Upper lobe of right lung (tissue), 1 donor: ENCODE data around the gene CEP72. TPM values are rescaled to one million over a fixed set of nuclear protein-coding genes. Genes with fewer than 3 reads are reported as not detected.

Experiments used
- ATAC-seq: fragments of 200-7000 bp; cut with Tn5 transposase; one replicate; pipeline ENCODE4 v1.9.1; 2020; ENCODE audit warnings: mild to moderate bottlenecking, moderate library complexity
- DNase-seq: peaks from one replicate; pipeline ENCODE4 v3.0.0-alpha.2; 2020
- H3K27ac ChIP-seq: fragments of 200-600 bp; one replicate; pipeline ENCODE4 v1.8.0; 2022
- H3K27me3 ChIP-seq: fragments of 200-600 bp; one replicate; pipeline ENCODE4 v1.8.0; 2022; ENCODE audit warnings: mild to moderate bottlenecking
- H3K36me3 ChIP-seq: fragments of 200-600 bp; one replicate; pipeline ENCODE4 v1.8.0; 2022
- H3K4me1 ChIP-seq: fragments of 200-600 bp; one replicate; pipeline ENCODE4 v1.8.0; 2022
- H3K4me3 ChIP-seq: fragments of 200-600 bp; one replicate; pipeline ENCODE4 v1.8.0; 2022; ENCODE audit warnings: mild to moderate bottlenecking
- H3K9me3 ChIP-seq: fragments of 200-600 bp; one replicate; pipeline ENCODE4 v1.8.0; 2022
- CTCF ChIP-seq: fragments of 200-600 bp; IDR thresholded peaks from one replicate; pipeline ENCODE4 v1.8.0; 2022; ENCODE audit warnings: antibody characterized with exemption
- intact Hi-C: fragments of 100-400 bp; cut with DNase I; formaldehyde crosslinking; loops from one replicate; pipeline ENCODE4 v1.11.0; 2022
- total RNA-seq: library from RNA; stranded (reverse); fragmentation: NEBNext Ultra II Directional; extraction: Animal tissue kit (Norgen Biotek cat#: 25700); gene quantifications from one replicate; pipeline ENCODE4 v1.2.1, GENCODE V29; 2021
- donor health status: DM: no; HTN: yes; CAD: no; lungs with severe emphysema.

CEP72 gene
- total RNA-seq, 1 donor from 2014 or later, result 13.2 TPM

DNA sequence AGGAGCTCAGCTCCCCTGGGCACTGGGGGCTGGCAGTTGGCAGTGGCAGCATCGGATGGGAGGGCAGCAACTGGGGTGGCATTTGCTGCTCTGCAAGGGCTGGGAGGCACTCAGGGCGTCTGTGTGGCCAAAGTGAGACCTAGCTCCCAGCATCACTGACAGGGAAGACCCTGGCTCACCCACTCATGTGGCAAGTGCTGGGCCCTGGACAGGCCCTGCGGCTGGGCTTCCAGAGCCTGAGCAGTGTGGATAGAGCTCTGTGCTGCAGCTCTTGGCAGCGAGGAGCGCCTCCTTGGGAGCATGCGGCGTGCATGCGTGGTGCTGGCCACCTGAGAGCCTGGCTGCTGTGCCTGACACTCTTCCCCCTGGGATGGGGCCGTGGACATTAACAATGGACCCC is 10.2 kb downstream of the CEP72 start:
- no peak for ATAC-seq
- H3K4me3 ChIP-seq, result no peak overlapping the region
- DNase-seq, result peak; percentile 40

DNA sequence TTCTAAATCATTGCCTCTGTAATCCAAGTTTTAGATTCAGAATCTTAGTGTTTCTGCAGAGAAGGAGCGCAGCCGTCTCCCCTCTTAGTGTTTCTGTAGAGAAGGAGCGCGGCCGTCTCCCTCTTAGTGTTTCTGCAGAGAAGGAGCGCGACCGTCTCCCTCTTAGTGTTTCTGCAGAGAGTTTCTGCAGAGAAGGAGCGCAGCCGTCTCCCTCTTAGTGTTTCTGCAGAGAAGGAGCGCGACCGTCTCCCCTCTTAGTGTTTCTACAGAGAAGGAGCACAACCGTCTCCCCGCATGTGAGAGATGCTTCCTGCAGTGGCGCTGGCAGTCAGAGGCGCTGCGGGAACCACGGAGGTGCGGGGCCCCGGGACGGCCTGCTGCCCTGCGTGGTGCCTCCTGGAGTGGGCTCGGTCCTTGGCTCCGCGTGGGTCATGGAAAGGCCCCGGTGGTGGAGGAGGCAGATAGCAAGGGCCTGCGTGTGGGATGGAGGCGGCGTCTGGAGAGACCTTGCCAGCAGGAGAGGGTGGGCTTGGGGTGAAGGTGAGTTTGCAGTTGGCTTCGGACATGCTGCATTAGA is 10.9 kb downstream of the CEP72 start:
- intact Hi-C loops, result no loop called here
- peak; percentile 54 for DNase-seq
- H3K36me3 ChIP-seq, result peaks cover 23% of the 10 kb centered on the region

More for the DNA sequence above, 10.2 kb downstream of the CEP72 start:
- intact Hi-C loops, result no loop called here
- no peak for TF ChIP-seq CTCF
- peaks cover 18% of the 10 kb centered on the region for H3K36me3 ChIP-seq
- no peaks in the 10 kb centered on the region for H3K27me3 ChIP-seq
- no peak overlapping the region for H3K27ac ChIP-seq
- H3K4me1 ChIP-seq, result no peaks in the 10 kb centered on the region
- H3K9me3 ChIP-seq, result no peaks in the 10 kb centered on the region

GRCh38 chr5:623531-623930 is 11.4 kb downstream of the CEP72 start:
- Histone ChIP-seq H3K27ac (no peak overlapping the region), H3K36me3 (peaks cover 24% of the 10 kb centered on the region), H3K9me3 (no peaks in the 10 kb centered on the region), H3K27me3 (no peaks in the 10 kb centered on the region), H3K4me1 (no peaks in the 10 kb centered on the region), H3K4me3 (no peak overlapping the region)
- DNase-seq (no peak), ATAC-seq (no peak)
- TF ChIP-seq CTCF, result no peak
- intact Hi-C loops, result no loop called here

More for the DNA sequence above, 10.9 kb downstream of the CEP72 start:
- Histone ChIP-seq H3K9me3 (no peaks in the 10 kb centered on the region), H3K27me3 (no peaks in the 10 kb centered on the region), H3K4me3 (no peak overlapping the region), H3K4me1 (no peaks in the 10 kb centered on the region), H3K27ac (no peak overlapping the region)
- ATAC-seq, result no peak
- no peak for TF ChIP-seq CTCF

DNA sequence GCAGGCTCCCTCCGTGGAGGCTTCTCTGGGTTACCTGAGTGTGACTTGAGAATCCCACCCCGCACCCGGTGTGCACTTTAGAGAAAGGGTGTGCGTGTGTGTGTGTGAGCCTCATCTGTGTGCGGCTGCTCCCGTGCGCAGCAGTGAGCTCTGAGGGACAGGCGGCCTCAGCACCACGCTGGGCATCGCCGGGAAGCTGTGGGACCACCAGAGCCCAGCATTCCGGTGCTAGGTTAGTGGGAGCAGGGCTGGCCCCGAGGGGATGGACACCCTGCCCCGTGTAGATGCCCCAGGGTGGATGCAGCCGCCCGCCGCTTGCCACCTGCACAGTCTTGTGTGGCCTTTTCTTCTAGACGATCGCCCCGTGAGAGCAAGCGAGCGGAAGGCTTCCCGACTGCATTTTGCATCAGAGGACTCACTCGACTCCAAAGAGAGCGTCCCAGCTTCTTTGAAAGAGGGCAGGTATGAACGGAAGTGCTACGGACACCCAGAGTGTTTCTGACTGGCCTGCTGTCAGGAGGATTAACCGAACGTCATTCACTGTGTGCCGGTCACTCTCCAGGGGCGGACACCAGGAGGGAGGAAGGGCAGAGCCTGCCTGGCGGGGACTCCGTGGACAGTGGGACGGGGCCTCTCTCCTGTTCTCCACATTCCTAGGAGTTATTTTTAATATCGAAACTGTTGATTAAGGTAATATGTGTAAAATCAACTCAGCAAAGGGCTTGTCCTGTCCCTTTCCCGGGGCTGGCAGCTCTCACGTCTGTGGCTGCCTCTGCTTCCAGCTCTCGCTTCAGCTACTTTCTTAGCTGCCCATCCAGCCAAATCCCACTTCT is 12.2 kb downstream of the CEP72 start:
- peak; percentile 54 for DNase-seq

DNA sequence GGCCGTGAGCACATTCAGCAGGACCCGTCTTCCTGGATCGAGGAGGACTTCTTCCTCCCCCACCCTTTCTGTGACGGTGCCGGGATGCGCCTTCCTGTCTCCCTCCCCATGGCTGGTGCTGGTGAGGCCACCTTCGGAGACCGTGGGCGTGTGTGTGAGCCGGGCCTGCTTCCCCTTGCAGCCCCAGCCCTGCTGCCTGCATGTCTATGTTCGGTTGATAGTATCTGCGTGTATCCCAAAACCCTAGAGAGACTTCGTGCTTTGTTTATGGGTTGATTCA is 12.8 kb downstream of the CEP72 start:
- TF ChIP-seq CTCF, result no peak
- no peak for ATAC-seq
- no peak overlapping the region for H3K4me3 ChIP-seq
- H3K27me3 ChIP-seq, result no peaks in the 10 kb centered on the region
- H3K36me3 ChIP-seq, result peaks cover 15% of the 10 kb centered on the region
- DNase-seq, result peak; percentile 56
- intact Hi-C loops, result no loop called here
- H3K27ac ChIP-seq, result no peak overlapping the region
- no peaks in the 10 kb centered on the region for H3K9me3 ChIP-seq
- H3K4me1 ChIP-seq, result no peaks in the 10 kb centered on the region

More for the DNA sequence above, 12.2 kb downstream of the CEP72 start:
- Histone ChIP-seq H3K36me3 (peaks cover 21% of the 10 kb centered on the region), H3K4me3 (no peak overlapping the region), H3K27me3 (no peaks in the 10 kb centered on the region), H3K4me1 (no peaks in the 10 kb centered on the region), H3K9me3 (no peaks in the 10 kb centered on the region), H3K27ac (no peak overlapping the region)
- intact Hi-C loops, result no loop called here
- TF ChIP-seq CTCF, result no peak
- peak; percentile 13 for ATAC-seq
